IMR-90 (cell line): ENCODE measurements around the gene DCDC2B.
A peak's percentile ranks its signal among the peaks of the same experiment; 100 is the strongest.

Experiments used
- CTCF ChIP-seq: conservative IDR thresholded peaks from 2 replicates; pipeline ENCODE4 v1.5.1; 2012; ENCODE audit warnings: mild to moderate bottlenecking, low read depth, low read length, improper control_type of control experiment
- ELK1 ChIP-seq: fragments of 150-350 bp; IDR thresholded peaks from 2 replicates; pipeline ENCODE4 v1.6.1; 2016; ENCODE audit warnings: low read depth, mild to moderate bottlenecking, low read length, moderate library complexity, borderline replicate concordance
- FOS ChIP-seq: fragments of 150-350 bp; IDR thresholded peaks from 2 replicates; pipeline ENCODE4 v1.6.1; 2016; ENCODE audit warnings: low read depth, low read length
- MXI1 ChIP-seq: IDR thresholded peaks from 2 replicates; pipeline ENCODE4 v1.6.1; 2012; ENCODE audit warnings: low read depth, mild to moderate bottlenecking, low read length, moderate library complexity, borderline replicate concordance
- POLR2A ChIP-seq: IDR thresholded peaks from 2 replicates; pipeline ENCODE4 v1.6.1; 2012; ENCODE audit warnings: mild to moderate bottlenecking, low read depth, low read length
- SMC3 ChIP-seq: fragments of 150-350 bp; IDR thresholded peaks from 2 replicates; pipeline ENCODE4 v1.6.1; 2016; ENCODE audit warnings: low read depth, mild to moderate bottlenecking, antibody characterized with exemption, low read length, moderate library complexity

GRCh38 chr1:32201011-32201855 is 7.7 kb upstream of the DCDC2B start:
- TF ChIP-seq CTCF (0 out of 2 replicates have a peak, but pooled peaks have one; percentile 18), POLR2A (peak; percentile 27; the same call in 1 of the 2 replicates), SMC3 (no peak), MXI1 (no peak), FOS (no peak), ELK1 (no peak)
